Skeletal muscle tissue (tissue), 4 donors: Measurements from ENCODE around the gene PRKD2. TPM values are rescaled to one million over a fixed set of nuclear protein-coding genes. Genes with fewer than 3 reads are reported as not detected.

Experiments used
- H3K27ac ChIP-seq: one replicate; pipeline ENCODE4 v1.7.0; 2013; ENCODE audit warnings: mild to moderate bottlenecking, low read depth, low read length, inconsistent platforms
- H3K27me3 ChIP-seq, 3 donors: one replicate each; pipeline ENCODE4 v1.7.0; 2013; ENCODE audit warnings: low read length in 3 of 3; ENCODE audit not compliant: control insufficient read depth in 3 of 3, insufficient read depth in 3 of 3
- H3K36me3 ChIP-seq, 3 donors: one replicate each; pipeline ENCODE4 v1.7.0; 2013; ENCODE audit warnings: low read length in 3 of 3; ENCODE audit not compliant: control insufficient read depth in 3 of 3, insufficient read depth in 3 of 3
- H3K4me1 ChIP-seq, 3 donors: one replicate each; pipeline ENCODE4 v1.7.0; 2013; ENCODE audit warnings: low read length in 3 of 3, mild to moderate bottlenecking in 3 of 3; ENCODE audit not compliant: control insufficient read depth in 3 of 3, insufficient read depth in 3 of 3
- H3K4me3 ChIP-seq, 3 donors: one replicate each; pipeline ENCODE4 v1.7.0; 2013; ENCODE audit warnings: low read length in 3 of 3
- H3K9ac ChIP-seq, 3 donors: one replicate each; pipeline ENCODE4 v1.7.0; 2013; ENCODE audit warnings: low read length in 3 of 3, mild to moderate bottlenecking in 3 of 3, moderate library complexity in 2 of 3, low read depth in 1 of 3
- H3K9me3 ChIP-seq, 3 donors: one replicate each; pipeline ENCODE4 v1.7.0; 2013; ENCODE audit warnings: low read length in 3 of 3; ENCODE audit not compliant: control insufficient read depth in 3 of 3
- total RNA-seq: library from RNA; depleted of rRNA; stranded (reverse); fragments of >200 nt; gene quantifications from one replicate; pipeline ENCODE4 v1.2.3, GENCODE V29; 2014
- donor health status: Osteomylitis.

Gene PRKD2
- total RNA-seq, 1 donor from 2014 or later: 13.6 TPM

DNA sequence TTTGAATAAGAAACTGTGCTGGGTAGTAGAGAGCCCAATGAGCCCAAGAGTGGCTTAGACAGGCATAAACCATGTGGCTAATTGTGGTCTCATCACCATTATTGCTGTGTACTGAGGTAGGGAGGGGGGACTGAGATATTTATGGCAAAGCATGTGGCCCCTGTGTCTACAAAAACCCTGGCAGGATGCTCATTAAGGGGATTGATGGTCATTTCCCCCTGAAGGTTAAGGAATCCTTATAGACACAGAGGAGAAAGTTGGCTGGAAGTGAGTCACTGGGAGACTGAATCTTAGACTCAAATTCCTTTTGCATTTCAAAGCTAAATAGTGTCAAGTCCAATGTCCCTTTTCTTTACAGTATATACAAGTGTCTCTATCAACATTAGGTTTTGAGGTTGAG, 46.1 kb downstream of the PRKD2 start:
- Histone ChIP-seq H3K27me3 (no peaks in the 10 kb centered on the region), H3K9me3 (no peaks in the 10 kb centered on the region), H3K36me3 (peaks cover 0 to 18% (median 6%) of the 10 kb centered on the region in 3 donors), H3K4me3 (no peak overlapping the region), H3K9ac (no peak overlapping the region), H3K27ac (no peak overlapping the region), H3K4me1 (no peaks in the 10 kb centered on the region)

DNA sequence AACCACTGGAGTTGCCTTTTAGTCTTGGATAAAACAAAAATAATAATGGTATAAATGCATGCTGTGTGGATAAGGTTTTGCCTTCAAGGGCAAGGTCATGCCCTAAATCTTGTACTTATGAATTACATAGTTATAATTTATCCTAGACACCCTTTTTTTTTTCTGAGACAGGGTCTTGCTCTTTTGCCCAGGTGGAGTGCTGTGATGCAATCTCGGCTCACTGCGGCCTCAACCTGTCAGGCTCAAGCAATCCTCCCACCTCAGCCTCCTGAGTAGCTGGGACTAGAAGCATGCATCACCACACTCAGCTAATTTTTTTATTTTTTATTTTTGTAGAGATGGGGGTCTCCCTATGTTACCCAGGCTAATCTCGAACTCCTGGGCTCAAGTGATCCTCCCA, 48.3 kb downstream of the PRKD2 start:
- Histone ChIP-seq H3K4me3 (no peak overlapping the region), H3K9ac (no peak overlapping the region), H3K27me3 (no peaks in the 10 kb centered on the region), H3K36me3 (peaks cover 0 to 5% (median 0%) of the 10 kb centered on the region in 3 donors), H3K4me1 (no peaks in the 10 kb centered on the region), H3K9me3 (no peaks in the 10 kb centered on the region), H3K27ac (no peak overlapping the region)

GRCh38 chr19:46665072-46665471, 51.8 kb downstream of the PRKD2 start:
- Histone ChIP-seq H3K9me3 (no peaks in the 10 kb centered on the region), H3K27me3 (peaks cover 3 to 4% (median 3%) of the 10 kb centered on the region in 3 donors), H3K4me3 (no peak overlapping the region), H3K36me3 (no peaks in the 10 kb centered on the region), H3K27ac (no peak overlapping the region), H3K4me1 (peaks cover 11 to 16% (median 12%) of the 10 kb centered on the region in 3 donors), H3K9ac (no peak overlapping the region)

DNA sequence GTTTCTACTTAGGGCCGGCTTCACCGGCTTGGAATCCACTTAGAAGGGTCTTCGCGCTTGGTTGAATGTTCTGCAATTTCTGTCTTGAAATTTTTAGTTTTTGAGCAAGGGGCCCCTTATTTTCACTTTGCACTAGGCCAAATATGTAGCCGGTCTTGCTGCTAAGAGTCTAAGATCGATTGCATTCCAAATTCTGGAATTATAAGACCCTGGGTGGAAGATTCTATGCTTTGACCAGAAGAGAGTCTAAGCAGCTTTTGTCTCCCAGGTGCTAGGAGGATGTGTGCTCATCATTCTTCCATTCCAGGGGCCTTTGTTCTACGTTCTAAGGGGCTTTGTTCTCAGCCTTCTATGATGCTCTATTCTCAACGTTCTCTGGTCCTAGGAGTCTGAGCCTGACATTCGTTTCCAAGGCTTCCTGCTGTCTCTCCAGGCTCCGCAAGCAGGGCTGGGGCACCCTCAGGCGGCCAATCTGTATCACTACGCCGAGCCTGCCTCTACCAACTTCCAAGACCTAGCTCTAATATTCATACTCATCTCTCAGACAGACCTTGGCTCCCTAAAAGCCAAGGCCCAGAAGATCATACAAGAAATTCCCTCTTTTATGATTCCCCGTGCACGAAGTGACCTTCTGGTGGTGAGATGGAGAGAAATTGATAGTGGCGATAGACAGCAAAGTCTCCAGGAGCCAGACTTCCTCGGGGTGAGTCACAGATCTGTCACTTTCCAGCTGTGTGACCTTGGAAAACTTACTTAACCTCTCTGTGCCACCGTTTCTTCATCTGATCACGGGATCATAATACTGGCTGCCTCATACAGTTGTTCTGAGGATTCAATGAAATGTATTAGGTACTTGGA, 55.0 kb downstream of the PRKD2 start:
- peak overlapping the region; percentile 58 to 75 (median 72) for H3K4me3 ChIP-seq
- H3K27ac ChIP-seq: peak overlapping the region; percentile 76
- peaks cover 15 to 19% (median 16%) of the 10 kb centered on the region in 3 donors for H3K27me3 ChIP-seq
- H3K9me3 ChIP-seq: no peaks in the 10 kb centered on the region
- H3K36me3 ChIP-seq: no peaks in the 10 kb centered on the region
- H3K9ac ChIP-seq: peak overlapping the region; percentile 53 to 68 (median 60)
- H3K4me1 ChIP-seq: peaks cover 19 to 26% (median 20%) of the 10 kb centered on the region in 3 donors

- no peaks in the 10 kb centered on the region for H3K36me3 ChIP-seq
- peak within 1 kb of the TSS; percentile 76 for H3K27ac ChIP-seq
- no peaks in the 10 kb centered on the region for H3K9me3 ChIP-seq
- peaks cover 16 to 21% (median 18%) of the 10 kb centered on the region in 3 donors for H3K27me3 ChIP-seq
- peaks cover 19 to 26% (median 20%) of the 10 kb centered on the region in 3 donors for H3K4me1 ChIP-seq
- H3K9ac ChIP-seq: peak within 1 kb of the TSS; percentile 65 to 79 (median 68)
- H3K4me3 ChIP-seq: peak within 1 kb of the TSS; percentile 67 to 75 (median 74)
Observed at GRCh38 chr19:46661020-46661731, 55.7 kb downstream of the PRKD2 start, which contains the start of gene DACT3. Gene DACT3, minus strand, starts transcription at chr19:46661182. Its CDS starts 118 bp downstream, at chr19:46661064.

DNA sequence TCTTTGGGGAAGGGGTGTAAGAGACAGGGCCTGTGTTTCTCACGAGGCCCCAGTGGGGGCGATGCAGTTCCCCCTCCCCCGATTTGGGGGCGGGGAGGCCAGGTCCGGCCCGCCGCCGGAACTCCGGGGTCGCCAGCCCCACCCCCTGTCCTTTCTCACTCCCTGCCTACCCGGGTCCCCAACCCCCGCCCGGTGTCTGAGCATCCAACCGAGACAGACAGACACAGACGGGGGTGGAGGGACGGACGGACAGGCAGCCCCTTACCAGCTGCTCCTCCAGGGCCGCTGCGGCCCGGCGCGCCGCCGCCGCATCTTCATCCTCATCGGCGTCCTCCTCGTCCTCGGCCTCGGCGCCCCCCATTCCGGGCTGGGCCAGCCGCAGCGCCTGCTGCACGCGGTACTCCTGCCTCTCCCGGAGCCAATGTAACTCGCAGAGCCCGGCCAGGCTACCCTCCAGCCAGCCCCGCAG, 56.3 kb downstream of the PRKD2 start:
- H3K9me3 ChIP-seq: no peaks in the 10 kb centered on the region
- peaks cover 16 to 21% (median 18%) of the 10 kb centered on the region in 3 donors for H3K27me3 ChIP-seq
- H3K4me1 ChIP-seq: peaks cover 19 to 26% (median 20%) of the 10 kb centered on the region in 3 donors
- H3K9ac ChIP-seq: peak overlapping the region in 2 of 3 donors; percentile 65 to 79
- H3K27ac ChIP-seq: no peak overlapping the region
- H3K4me3 ChIP-seq: peak overlapping the region; percentile 60 to 74 (median 67)
- H3K36me3 ChIP-seq: no peaks in the 10 kb centered on the region

GRCh38 chr19:46660008-46660517, 56.9 kb downstream of the PRKD2 start:
- Histone ChIP-seq H3K4me3 (peak overlapping the region; percentile 60 to 74 (median 67)), H3K9me3 (no peaks in the 10 kb centered on the region), H3K36me3 (no peaks in the 10 kb centered on the region), H3K27ac (no peak overlapping the region), H3K27me3 (peaks cover 16 to 21% (median 18%) of the 10 kb centered on the region in 3 donors), H3K4me1 (peaks cover 19 to 26% (median 20%) of the 10 kb centered on the region in 3 donors), H3K9ac (peak overlapping the region in 2 of 3 donors; percentile 43 to 79)

DNA sequence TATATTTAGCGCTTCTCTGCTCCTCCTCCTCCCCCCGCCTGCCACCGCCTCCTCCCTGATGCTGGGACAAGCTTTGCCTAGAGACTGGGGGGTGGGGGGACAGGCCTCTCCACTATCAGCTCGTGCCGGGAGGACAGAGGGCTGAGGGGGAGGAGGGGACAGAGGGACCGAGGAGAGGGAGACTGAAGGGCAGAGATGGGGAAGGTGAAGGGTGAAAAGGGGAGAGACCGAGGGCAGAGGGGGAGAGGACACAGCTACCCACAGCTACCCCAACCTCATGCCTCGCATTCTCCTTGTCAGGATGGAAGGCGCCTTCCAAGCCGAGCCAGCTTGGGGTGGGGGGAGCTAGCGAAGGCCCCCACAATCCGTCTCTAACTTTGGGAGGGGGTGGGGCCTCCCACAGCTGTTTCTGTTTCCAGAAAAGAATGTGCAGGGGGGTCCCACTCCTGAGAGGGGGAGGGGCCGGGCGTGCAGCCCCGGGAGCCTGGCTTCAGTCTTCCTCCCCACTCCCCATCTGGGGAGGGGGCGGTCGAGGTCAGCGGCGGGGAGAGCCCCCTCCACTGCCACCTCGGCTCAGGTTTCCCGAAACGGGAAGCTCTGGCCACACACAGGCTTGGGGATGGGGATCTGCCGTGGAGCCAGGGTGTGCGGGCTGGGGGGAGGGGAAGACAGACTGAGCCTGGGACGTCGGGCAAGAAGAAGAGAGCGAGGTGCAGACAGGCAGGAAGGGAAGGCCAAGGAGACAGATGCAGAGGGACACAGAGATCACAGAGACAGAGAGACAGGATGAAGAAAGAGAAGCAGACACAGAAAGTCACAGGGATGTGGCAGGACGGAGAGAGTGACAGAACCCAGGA, 57.5 kb downstream of the PRKD2 start:
- Histone ChIP-seq H3K4me3 (peak overlapping the region; percentile 45 to 67 (median 60)), H3K27ac (no peak overlapping the region), H3K27me3 (peaks cover 16 to 21% (median 18%) of the 10 kb centered on the region in 3 donors), H3K4me1 (peaks cover 19 to 26% (median 20%) of the 10 kb centered on the region in 3 donors), H3K9me3 (no peaks in the 10 kb centered on the region), H3K9ac (peak overlapping the region in 2 of 3 donors; percentile 25 to 43), H3K36me3 (no peaks in the 10 kb centered on the region)

DNA sequence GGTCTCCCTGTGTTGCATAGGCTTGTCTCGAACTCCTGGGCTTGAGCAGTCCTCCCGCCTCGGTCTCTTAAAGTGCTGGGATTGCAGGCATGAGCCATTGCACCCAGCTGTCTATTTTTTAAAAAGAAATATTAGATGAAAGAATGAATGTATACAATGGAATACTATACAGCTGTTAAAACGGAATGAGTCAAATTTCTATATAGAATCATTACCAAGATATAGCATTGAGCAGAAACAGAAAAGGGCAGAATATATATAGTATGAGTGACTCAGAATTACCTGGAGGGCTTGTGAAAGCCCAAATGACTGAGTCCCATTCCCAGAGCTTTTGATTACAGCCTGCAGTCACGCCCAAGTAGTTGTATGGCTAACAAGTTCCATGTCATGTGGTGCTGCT, 60.4 kb downstream of the PRKD2 start:
- no peak overlapping the region for H3K27ac ChIP-seq
- H3K9ac ChIP-seq: no peak overlapping the region
- H3K9me3 ChIP-seq: no peaks in the 10 kb centered on the region
- no peak overlapping the region for H3K4me3 ChIP-seq
- peaks cover 13 to 20% (median 17%) of the 10 kb centered on the region in 3 donors for H3K4me1 ChIP-seq
- H3K27me3 ChIP-seq: peaks cover 16 to 32% (median 18%) of the 10 kb centered on the region in 3 donors
- H3K36me3 ChIP-seq: no peaks in the 10 kb centered on the region
